ENCODE measurements around the gene KRTAP10-10. TPM values are rescaled to one million over a fixed set of nuclear protein-coding genes. Genes with fewer than 3 reads are reported as not detected.
"Not testable (repeated sequence)": the region's sequence is repeated elsewhere in the genome, so short reads cannot be mapped to it uniquely, and the experiment has no call there.

KRTAP10-10 gene
- polyA plus RNA-seq, 2 donors = not detected

DNA sequence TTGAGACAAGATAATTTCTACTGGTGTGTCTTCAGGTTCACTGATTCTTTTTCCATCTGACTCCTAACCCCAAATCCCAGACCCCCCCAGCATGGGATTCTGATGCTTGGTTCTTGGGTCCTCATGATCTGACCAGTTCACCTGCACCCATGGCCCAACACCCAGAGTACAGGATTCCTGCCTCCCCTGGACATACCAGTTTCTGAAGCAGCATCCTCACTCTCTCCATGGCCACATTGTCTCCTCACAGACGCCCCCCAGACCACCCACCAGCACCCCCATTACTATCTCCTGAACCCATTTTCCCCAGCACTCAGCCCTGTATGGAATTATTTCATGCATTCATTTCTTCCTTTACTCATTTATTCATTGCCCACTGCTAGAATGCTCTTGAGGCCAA, 19.7 kb downstream of the KRTAP10-10 start:
- Histone ChIP-seq H3K36me3 (ENCODE audit: control insufficient read depth in 2 of 2, insufficient read depth in 2 of 2, low read length in 1 of 2) (no peaks in the 10 kb centered on the region), H3K4me1 (ENCODE audit: control insufficient read depth in 2 of 2, insufficient read depth in 2 of 2, low read length in 1 of 2) (peaks cover 0 to 6% of the 10 kb centered on the region in 2 donors), H3K27ac (ENCODE audit: low read depth in 2 of 2, low read length in 1 of 2) (peak overlapping the region in 1 of 2 donors; percentile 30), H3K27me3 (ENCODE audit: control insufficient read depth in 1 of 2, insufficient read depth in 2 of 2, low read length in 2 of 2) (no peaks in the 10 kb centered on the region), H3K4me3 (ENCODE audit: low read depth in 1 of 2, low read length in 2 of 2) (no peak overlapping the region), H3K9me3 (ENCODE audit: control insufficient read depth in 2 of 2, insufficient read depth in 1 of 2, low read depth in 1 of 2, low read length in 1 of 2) (no peaks in the 10 kb centered on the region)
- WGBS, 2 donors = 41 to 60% methylated on average over 1 of the region's 1 CpG

DNA sequence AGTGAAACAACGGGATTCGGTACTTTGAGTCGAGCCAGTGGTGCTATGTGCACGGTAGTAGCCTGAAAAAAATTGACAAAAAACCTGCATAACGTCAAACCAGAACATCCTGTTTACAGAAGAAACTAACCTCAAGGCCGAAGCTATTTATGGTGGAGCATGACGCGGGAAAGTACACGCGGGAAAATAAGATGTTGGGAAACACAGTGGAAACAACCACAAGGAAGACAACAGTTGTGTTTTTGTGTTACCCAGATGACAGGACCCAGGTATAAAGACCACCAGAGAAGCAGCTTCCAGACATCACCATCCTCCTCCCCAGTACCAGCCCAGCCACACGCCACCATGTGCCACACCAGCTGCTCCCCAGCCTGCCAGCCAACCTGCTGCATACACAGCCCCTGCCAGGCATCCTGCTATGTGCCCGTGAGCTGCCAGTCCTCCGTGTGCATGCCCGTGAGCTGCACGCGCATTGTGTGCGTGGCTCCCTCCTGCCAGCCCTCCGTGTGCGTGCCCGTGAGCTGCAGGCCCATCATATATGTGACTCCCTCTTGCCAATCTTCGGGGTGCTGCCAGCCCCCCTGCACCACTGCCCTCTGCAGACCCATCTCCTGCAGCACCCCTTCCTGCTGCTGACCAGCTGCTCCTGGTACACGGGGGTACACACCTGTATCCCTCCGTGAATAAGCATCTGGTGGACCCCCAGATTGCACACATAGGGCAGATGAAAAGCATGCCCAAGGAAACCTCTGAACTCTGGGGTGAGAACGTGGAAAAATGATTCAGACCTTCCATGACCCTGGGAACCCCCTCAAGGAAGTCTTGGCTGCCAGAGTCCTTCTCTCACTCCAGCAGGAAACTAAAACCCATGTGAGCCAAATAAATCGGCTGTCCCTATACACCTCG, 20.7 kb downstream of the KRTAP10-10 start, which contains the start of gene KRTAP12-3:
KRTAP12-3 (plus strand) TSS at position 298 of the 906 bp plus-strand sequence; CDS start at position 346, 48 bp downstream.
- peaks cover 0 to 6% of the 10 kb centered on the region in 2 donors for H3K4me1 ChIP-seq (ENCODE audit: control insufficient read depth in 2 of 2, insufficient read depth in 2 of 2, low read length in 1 of 2)
- H3K36me3 ChIP-seq (ENCODE audit: control insufficient read depth in 2 of 2, insufficient read depth in 2 of 2, low read length in 1 of 2) = no peaks in the 10 kb centered on the region
- H3K4me3 ChIP-seq (ENCODE audit: low read depth in 1 of 2, low read length in 2 of 2) = no peak within 1 kb of the TSS
- no peaks in the 10 kb centered on the region for H3K9me3 ChIP-seq (ENCODE audit: control insufficient read depth in 2 of 2, insufficient read depth in 1 of 2, low read depth in 1 of 2, low read length in 1 of 2)
- H3K27me3 ChIP-seq (ENCODE audit: control insufficient read depth in 1 of 2, insufficient read depth in 2 of 2, low read length in 2 of 2) = no peaks in the 10 kb centered on the region
- WGBS, 2 donors = 72 to 74% methylated on average over 26 of the region's 26 CpGs
- H3K27ac ChIP-seq (ENCODE audit: low read depth in 2 of 2, low read length in 1 of 2) = peak within 1 kb of the TSS in 1 of 2 donors; percentile 42

DNA sequence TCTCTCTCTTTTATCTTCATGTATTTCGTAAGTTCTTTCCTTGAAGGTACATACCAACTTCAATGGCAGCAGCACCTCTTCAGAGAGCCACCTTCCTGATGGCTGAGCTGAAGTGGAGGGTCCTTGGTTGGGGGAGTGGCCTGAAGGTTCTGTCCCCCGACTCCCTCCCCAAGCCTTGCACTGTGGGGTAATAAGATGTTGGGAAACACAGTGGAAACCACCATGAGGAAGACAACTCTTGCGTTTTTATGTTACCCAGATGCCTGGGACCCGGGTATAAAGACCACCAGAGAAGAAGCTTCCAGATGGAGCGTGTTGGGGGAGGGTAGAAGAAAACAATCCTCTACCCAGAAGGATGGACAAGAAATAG, 21.4 kb downstream of the KRTAP10-10 start:
- Histone ChIP-seq H3K27me3 (ENCODE audit: control insufficient read depth in 1 of 2, insufficient read depth in 2 of 2, low read length in 2 of 2) (no peaks in the 10 kb centered on the region), H3K9me3 (ENCODE audit: control insufficient read depth in 2 of 2, insufficient read depth in 1 of 2, low read depth in 1 of 2, low read length in 1 of 2) (no peaks in the 10 kb centered on the region), H3K4me1 (ENCODE audit: control insufficient read depth in 2 of 2, insufficient read depth in 2 of 2, low read length in 1 of 2) (peaks cover 0 to 6% of the 10 kb centered on the region in 2 donors), H3K4me3 (ENCODE audit: low read depth in 1 of 2, low read length in 2 of 2) (no peak overlapping the region), H3K36me3 (ENCODE audit: control insufficient read depth in 2 of 2, insufficient read depth in 2 of 2, low read length in 1 of 2) (no peaks in the 10 kb centered on the region), H3K27ac (ENCODE audit: low read depth in 2 of 2, low read length in 1 of 2) (no peak overlapping the region)
- WGBS, 2 donors = 82 to 85% methylated on average over 5 of the region's 5 CpGs

DNA sequence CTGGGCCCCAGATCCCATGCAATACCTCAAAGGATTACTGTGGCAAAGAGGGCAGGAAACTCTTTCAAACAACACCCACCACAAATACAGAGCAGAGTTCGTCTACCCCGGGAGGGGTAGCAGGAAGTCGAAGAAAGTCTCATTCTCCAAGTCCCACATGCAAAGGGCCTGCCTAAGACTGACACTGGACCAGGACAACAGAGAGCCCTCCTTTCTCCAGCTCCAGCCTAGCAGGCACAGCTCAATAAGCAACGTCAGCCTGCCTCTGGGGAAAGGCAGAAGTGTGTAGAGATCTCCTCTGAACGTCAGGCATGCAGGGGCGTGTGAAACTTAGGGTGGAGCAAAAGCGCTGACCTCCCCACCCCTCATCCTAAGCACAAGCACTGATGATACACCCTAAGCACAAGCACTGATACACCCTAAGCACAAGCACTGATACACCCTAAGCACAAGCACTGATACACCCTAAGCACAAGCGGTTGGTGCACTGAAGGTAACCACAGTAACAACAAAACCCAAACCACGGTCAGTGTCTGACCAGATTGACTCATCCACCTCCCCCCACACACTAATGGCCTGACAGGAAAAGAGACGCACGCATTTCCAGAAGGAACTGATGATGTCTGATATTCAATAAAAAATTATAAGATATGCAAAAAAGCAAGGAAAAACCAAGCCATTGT, 21.9 kb downstream of the KRTAP10-10 start:
- no peak overlapping the region for H3K27ac ChIP-seq (ENCODE audit: low read depth in 2 of 2, low read length in 1 of 2)

DNA sequence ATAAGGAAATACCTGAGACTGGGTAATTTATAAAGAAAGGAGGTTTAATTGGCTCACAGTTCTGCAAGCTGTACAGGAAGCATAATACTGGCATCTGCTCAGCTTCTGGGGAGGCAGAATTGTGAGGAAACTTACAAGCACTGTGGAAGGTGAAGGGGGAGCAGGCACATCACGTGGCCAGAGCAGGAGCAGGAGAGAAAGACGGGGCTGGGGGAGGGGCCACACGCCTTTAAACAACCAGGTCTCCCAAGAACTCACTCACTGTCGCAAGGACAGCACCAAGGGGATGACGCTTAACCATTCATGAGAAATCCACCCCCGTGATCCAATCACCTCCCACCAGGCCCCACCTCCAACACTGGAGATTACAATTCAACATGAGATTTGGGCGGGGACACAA, 24.4 kb downstream of the KRTAP10-10 start:
- not testable (repeated sequence) for H3K27me3 ChIP-seq (ENCODE audit: control insufficient read depth in 1 of 2, insufficient read depth in 2 of 2, low read length in 2 of 2); H3K36me3 ChIP-seq (ENCODE audit: control insufficient read depth in 2 of 2, insufficient read depth in 2 of 2, low read length in 1 of 2); H3K9me3 ChIP-seq (ENCODE audit: control insufficient read depth in 2 of 2, insufficient read depth in 1 of 2, low read depth in 1 of 2, low read length in 1 of 2); H3K4me1 ChIP-seq (ENCODE audit: control insufficient read depth in 2 of 2, insufficient read depth in 2 of 2, low read length in 1 of 2); H3K27ac ChIP-seq (ENCODE audit: low read depth in 2 of 2, low read length in 1 of 2); H3K4me3 ChIP-seq (ENCODE audit: low read depth in 1 of 2, low read length in 2 of 2)
- 53 to 72% methylated on average over 6 to 7 of the region's 7 CpGs for WGBS, 2 donors

More for the DNA sequence above, 21.9 kb downstream of the KRTAP10-10 start:
- H3K27me3 ChIP-seq (ENCODE audit: control insufficient read depth in 1 of 2, insufficient read depth in 2 of 2, low read length in 2 of 2) = no peaks in the 10 kb centered on the region
- H3K36me3 ChIP-seq (ENCODE audit: control insufficient read depth in 2 of 2, insufficient read depth in 2 of 2, low read length in 1 of 2) = no peaks in the 10 kb centered on the region
- no peaks in the 10 kb centered on the region for H3K9me3 ChIP-seq (ENCODE audit: control insufficient read depth in 2 of 2, insufficient read depth in 1 of 2, low read depth in 1 of 2, low read length in 1 of 2)
- WGBS, 2 donors = 34 to 51% methylated on average over 11 of the region's 11 CpGs
- peaks cover 0 to 6% of the 10 kb centered on the region in 2 donors for H3K4me1 ChIP-seq (ENCODE audit: control insufficient read depth in 2 of 2, insufficient read depth in 2 of 2, low read length in 1 of 2)
- H3K4me3 ChIP-seq (ENCODE audit: low read depth in 1 of 2, low read length in 2 of 2) = no peak overlapping the region

DNA sequence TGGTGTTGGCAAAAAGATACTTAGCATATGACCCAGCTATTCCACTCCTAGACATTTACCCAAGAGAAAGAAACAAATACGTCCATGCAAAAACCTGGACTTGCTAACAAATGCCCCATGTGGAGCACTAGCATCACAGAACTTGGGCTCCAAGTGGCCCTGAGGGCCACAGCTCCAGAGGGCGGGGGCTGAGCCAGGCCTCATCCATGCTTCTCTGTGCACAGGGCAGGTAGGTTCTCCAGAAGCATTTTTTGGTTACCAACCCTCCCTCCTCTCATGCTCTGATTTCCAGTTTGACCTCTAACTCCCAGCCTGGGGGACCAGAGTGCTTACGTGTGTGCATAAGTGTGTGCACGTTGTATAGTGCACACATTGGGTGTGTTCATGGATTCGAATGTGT, 27.5 kb downstream of the KRTAP10-10 start:
- H3K9me3 ChIP-seq (ENCODE audit: control insufficient read depth in 2 of 2, insufficient read depth in 1 of 2, low read depth in 1 of 2, low read length in 1 of 2) = no peaks in the 10 kb centered on the region
- no peaks in the 10 kb centered on the region for H3K27me3 ChIP-seq (ENCODE audit: control insufficient read depth in 1 of 2, insufficient read depth in 2 of 2, low read length in 2 of 2)
- no peak overlapping the region for H3K27ac ChIP-seq (ENCODE audit: low read depth in 2 of 2, low read length in 1 of 2)
- H3K4me3 ChIP-seq (ENCODE audit: low read depth in 1 of 2, low read length in 2 of 2) = no peak overlapping the region
- 80 to 90% methylated on average over 5 of the region's 5 CpGs for WGBS, 2 donors
- no peaks in the 10 kb centered on the region for H3K36me3 ChIP-seq (ENCODE audit: control insufficient read depth in 2 of 2, insufficient read depth in 2 of 2, low read length in 1 of 2)
- H3K4me1 ChIP-seq (ENCODE audit: control insufficient read depth in 2 of 2, insufficient read depth in 2 of 2, low read length in 1 of 2) = no peaks in the 10 kb centered on the region

DNA sequence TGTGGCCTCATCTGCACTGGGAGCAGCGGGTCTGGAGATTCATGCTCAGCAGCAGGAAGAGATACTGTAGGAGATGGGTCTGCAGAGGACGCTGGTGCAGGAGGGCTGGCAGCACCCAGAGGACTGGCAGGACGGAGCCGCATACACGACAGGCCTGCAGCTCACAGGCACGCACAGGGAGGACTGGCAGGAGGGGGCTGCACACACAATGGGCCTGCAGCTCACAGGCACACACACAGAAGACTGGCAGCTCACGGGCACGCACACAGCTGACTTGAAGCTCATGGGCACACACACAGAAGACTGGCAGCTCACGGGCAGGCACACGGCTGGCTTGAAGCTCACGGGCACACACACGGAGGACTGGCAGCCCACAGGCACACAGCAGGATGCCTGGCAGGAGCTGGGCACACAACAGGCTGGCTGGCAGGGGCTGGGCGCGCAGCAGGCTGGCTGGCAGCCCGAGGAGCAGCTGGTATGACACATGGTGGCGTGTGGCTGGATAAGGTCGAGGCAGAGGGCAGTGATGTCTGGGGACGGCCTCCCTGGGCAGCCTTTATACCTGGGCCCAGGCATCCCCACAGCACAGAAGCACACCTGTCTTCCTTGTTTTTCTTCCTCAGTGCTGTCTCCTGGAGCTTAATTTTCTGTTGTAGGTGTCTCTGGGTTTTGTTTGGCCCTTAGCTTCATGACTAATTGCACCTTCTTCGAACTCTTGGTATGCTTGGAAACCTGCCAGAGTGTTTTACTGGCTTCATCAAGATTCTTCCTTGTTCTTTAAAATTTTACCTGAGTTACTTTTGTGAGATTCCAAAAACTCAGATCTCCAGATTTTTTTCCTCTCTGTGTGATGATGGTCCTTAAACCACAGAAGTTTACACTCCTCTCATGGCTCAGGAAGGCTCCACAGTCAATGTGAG, 29.5 kb downstream of the KRTAP10-10 start, which contains the start of gene KRTAP12-2:
KRTAP12-2 (minus strand) TSS at position 527 of the 920 bp plus-strand sequence; CDS start at position 486, 41 bp downstream.
- 44 to 46% methylated on average over 19 of the region's 19 CpGs for WGBS, 2 donors
- H3K36me3 ChIP-seq (ENCODE audit: control insufficient read depth in 2 of 2, insufficient read depth in 2 of 2, low read length in 1 of 2) = no peaks in the 10 kb centered on the region

DNA sequence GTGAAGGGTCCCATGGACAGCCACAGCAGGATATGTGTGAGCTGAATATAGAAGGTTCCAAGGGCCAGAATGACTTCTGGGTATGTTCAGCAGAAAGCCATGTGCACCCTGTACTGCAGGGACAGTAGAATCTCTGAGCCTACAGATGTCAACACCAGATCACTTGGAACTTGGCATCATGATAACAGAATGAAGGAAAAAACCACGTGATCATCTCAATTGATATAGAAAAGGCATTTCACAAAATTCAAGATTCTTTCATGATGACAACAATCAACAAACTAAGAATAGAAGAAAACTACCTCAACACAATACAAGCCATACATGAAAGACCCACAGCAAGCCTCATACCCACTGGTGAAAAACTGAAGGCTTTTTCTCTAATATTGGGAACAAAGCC, 30.5 kb downstream of the KRTAP10-10 start:
- Histone ChIP-seq H3K9me3 (ENCODE audit: control insufficient read depth in 2 of 2, insufficient read depth in 1 of 2, low read depth in 1 of 2, low read length in 1 of 2) (peaks cover 2 to 6% of the 10 kb centered on the region in 2 donors), H3K36me3 (ENCODE audit: control insufficient read depth in 2 of 2, insufficient read depth in 2 of 2, low read length in 1 of 2) (no peaks in the 10 kb centered on the region), H3K27me3 (ENCODE audit: control insufficient read depth in 1 of 2, insufficient read depth in 2 of 2, low read length in 2 of 2) (no peaks in the 10 kb centered on the region), H3K4me3 (ENCODE audit: low read depth in 1 of 2, low read length in 2 of 2) (no peak overlapping the region), H3K4me1 (ENCODE audit: control insufficient read depth in 2 of 2, insufficient read depth in 2 of 2, low read length in 1 of 2) (no peaks in the 10 kb centered on the region), H3K27ac (ENCODE audit: low read depth in 2 of 2, low read length in 1 of 2) (no peak overlapping the region)
- WGBS, 2 donors = 57 to 72% methylated on average over 1 of the region's 1 CpG

More for the DNA sequence above, 29.5 kb downstream of the KRTAP10-10 start, which contains the start of gene KRTAP12-2:
- Histone ChIP-seq H3K4me1 (ENCODE audit: control insufficient read depth in 2 of 2, insufficient read depth in 2 of 2, low read length in 1 of 2) (no peaks in the 10 kb centered on the region), H3K27ac (ENCODE audit: low read depth in 2 of 2, low read length in 1 of 2) (no peak within 1 kb of the TSS), H3K9me3 (ENCODE audit: control insufficient read depth in 2 of 2, insufficient read depth in 1 of 2, low read depth in 1 of 2, low read length in 1 of 2) (peaks cover 2 to 6% of the 10 kb centered on the region in 2 donors), H3K27me3 (ENCODE audit: control insufficient read depth in 1 of 2, insufficient read depth in 2 of 2, low read length in 2 of 2) (no peaks in the 10 kb centered on the region), H3K4me3 (ENCODE audit: low read depth in 1 of 2, low read length in 2 of 2) (no peak within 1 kb of the TSS)
